Measurements from ENCODE around the gene IFFO2. TPM values are rescaled to one million over a fixed set of nuclear protein-coding genes. Genes with fewer than 3 reads are reported as not detected.

Gene IFFO2
- total and polyA plus RNA-seq, 2 of the 13 experiments (the other 11 are each of a cell fraction or from before 2014, with no cell fraction given): 7.3 to 16.7 TPM

DNA sequence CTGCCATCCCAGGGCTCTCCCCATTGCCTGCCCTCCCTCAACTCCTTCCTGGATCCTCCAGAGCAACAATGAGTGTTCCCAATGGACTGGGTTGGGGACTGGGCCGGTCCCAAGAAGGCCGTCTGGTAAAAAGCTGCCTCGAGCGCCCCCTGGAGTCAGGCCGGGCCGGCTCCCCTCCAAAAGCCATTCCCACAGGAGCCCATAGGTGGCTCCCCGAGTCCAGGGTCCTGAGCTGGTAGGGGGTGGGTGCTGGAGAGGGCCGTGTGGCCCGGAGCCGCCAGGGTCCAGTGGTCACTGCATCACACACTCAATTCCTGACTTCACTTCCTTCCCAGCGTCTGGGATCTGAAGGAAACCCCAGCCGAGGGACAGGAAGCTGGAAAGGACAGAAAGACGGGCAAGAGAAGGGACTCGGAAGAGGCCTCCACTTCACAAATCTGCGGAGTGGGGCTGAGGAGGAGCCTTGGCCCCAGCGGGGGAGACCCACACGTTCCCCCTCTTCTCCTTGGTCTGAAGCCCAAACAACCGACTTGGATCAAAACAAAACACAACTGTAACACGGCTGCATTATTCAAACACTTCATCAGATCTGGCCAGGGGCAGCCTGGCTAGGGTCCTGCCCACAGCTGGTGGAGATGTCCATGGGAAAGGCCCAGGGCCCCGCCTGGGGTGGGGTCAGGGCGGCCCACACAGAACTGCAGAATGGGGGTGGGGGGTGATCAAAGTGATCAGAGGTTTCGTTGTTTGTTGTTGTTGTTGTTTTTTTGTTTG is 43.2 kb downstream of the IFFO2 start (continued):
- TF ChIP-seq, protein P1, sequence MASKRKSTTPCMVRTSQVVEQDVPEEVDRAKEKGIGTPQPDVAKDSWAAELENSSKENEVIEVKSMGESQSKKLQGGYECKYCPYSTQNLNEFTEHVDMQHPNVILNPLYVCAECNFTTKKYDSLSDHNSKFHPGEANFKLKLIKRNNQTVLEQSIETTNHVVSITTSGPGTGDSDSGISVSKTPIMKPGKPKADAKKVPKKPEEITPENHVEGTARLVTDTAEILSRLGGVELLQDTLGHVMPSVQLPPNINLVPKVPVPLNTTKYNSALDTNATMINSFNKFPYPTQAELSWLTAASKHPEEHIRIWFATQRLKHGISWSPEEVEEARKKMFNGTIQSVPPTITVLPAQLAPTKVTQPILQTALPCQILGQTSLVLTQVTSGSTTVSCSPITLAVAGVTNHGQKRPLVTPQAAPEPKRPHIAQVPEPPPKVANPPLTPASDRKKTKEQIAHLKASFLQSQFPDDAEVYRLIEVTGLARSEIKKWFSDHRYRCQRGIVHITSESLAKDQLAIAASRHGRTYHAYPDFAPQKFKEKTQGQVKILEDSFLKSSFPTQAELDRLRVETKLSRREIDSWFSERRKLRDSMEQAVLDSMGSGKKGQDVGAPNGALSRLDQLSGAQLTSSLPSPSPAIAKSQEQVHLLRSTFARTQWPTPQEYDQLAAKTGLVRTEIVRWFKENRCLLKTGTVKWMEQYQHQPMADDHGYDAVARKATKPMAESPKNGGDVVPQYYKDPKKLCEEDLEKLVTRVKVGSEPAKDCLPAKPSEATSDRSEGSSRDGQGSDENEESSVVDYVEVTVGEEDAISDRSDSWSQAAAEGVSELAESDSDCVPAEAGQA (IDR thresholded peaks at IDR 0.05; ENCODE audit: low read depth): no peak
- TF ChIP-seq, protein P1 (CRISPR knock-in tag; IDR thresholded peaks at IDR 0.05; ENCODE audit: borderline replicate concordance): no peak
- no peak; the same call in 1 of the 2 replicates for TF ChIP-seq ZNF160 (CRISPR knock-in tag; IDR thresholded peaks at IDR 0.05)
- peak; percentile 86; the same call in 1 of the 2 replicates for TF ChIP-seq KDM5B (CRISPR knock-in tag; IDR thresholded peaks at IDR 0.05; ENCODE audit: borderline replicate concordance)
- 0 out of 2 replicates have a peak, but pooled peaks have one; percentile 14 for TF ChIP-seq ATF1 (CRISPR knock-in tag; IDR thresholded peaks at IDR 0.05)
- no peak for TF ChIP-seq NR2F6 (IDR thresholded peaks at IDR 0.05)
- no peak for TF ChIP-seq NR2F6 (CRISPR knock-in tag; IDR thresholded peaks at IDR 0.05)
- TF ChIP-seq TBP (CRISPR knock-in tag; IDR thresholded peaks at IDR 0.05): 0 out of 2 replicates have a peak, but pooled peaks have one; percentile 51
- peak; percentile 43; the same call in 1 of the 2 replicates for TF ChIP-seq SAP130 (CRISPR knock-in tag; IDR thresholded peaks at IDR 0.05; ENCODE audit: low read depth)
- peak in 1 of 2 experiments; percentile 30; a peak in 1 of 4 replicates for TF ChIP-seq KLF16 (CRISPR knock-in tag; IDR thresholded peaks at IDR 0.05)
- TF ChIP-seq, protein P2, sequence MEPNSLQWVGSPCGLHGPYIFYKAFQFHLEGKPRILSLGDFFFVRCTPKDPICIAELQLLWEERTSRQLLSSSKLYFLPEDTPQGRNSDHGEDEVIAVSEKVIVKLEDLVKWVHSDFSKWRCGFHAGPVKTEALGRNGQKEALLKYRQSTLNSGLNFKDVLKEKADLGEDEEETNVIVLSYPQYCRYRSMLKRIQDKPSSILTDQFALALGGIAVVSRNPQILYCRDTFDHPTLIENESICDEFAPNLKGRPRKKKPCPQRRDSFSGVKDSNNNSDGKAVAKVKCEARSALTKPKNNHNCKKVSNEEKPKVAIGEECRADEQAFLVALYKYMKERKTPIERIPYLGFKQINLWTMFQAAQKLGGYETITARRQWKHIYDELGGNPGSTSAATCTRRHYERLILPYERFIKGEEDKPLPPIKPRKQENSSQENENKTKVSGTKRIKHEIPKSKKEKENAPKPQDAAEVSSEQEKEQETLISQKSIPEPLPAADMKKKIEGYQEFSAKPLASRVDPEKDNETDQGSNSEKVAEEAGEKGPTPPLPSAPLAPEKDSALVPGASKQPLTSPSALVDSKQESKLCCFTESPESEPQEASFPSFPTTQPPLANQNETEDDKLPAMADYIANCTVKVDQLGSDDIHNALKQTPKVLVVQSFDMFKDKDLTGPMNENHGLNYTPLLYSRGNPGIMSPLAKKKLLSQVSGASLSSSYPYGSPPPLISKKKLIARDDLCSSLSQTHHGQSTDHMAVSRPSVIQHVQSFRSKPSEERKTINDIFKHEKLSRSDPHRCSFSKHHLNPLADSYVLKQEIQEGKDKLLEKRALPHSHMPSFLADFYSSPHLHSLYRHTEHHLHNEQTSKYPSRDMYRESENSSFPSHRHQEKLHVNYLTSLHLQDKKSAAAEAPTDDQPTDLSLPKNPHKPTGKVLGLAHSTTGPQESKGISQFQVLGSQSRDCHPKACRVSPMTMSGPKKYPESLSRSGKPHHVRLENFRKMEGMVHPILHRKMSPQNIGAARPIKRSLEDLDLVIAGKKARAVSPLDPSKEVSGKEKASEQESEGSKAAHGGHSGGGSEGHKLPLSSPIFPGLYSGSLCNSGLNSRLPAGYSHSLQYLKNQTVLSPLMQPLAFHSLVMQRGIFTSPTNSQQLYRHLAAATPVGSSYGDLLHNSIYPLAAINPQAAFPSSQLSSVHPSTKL (CRISPR knock-in tag; IDR thresholded peaks at IDR 0.05): no peak
- TF ChIP-seq, protein P3, sequence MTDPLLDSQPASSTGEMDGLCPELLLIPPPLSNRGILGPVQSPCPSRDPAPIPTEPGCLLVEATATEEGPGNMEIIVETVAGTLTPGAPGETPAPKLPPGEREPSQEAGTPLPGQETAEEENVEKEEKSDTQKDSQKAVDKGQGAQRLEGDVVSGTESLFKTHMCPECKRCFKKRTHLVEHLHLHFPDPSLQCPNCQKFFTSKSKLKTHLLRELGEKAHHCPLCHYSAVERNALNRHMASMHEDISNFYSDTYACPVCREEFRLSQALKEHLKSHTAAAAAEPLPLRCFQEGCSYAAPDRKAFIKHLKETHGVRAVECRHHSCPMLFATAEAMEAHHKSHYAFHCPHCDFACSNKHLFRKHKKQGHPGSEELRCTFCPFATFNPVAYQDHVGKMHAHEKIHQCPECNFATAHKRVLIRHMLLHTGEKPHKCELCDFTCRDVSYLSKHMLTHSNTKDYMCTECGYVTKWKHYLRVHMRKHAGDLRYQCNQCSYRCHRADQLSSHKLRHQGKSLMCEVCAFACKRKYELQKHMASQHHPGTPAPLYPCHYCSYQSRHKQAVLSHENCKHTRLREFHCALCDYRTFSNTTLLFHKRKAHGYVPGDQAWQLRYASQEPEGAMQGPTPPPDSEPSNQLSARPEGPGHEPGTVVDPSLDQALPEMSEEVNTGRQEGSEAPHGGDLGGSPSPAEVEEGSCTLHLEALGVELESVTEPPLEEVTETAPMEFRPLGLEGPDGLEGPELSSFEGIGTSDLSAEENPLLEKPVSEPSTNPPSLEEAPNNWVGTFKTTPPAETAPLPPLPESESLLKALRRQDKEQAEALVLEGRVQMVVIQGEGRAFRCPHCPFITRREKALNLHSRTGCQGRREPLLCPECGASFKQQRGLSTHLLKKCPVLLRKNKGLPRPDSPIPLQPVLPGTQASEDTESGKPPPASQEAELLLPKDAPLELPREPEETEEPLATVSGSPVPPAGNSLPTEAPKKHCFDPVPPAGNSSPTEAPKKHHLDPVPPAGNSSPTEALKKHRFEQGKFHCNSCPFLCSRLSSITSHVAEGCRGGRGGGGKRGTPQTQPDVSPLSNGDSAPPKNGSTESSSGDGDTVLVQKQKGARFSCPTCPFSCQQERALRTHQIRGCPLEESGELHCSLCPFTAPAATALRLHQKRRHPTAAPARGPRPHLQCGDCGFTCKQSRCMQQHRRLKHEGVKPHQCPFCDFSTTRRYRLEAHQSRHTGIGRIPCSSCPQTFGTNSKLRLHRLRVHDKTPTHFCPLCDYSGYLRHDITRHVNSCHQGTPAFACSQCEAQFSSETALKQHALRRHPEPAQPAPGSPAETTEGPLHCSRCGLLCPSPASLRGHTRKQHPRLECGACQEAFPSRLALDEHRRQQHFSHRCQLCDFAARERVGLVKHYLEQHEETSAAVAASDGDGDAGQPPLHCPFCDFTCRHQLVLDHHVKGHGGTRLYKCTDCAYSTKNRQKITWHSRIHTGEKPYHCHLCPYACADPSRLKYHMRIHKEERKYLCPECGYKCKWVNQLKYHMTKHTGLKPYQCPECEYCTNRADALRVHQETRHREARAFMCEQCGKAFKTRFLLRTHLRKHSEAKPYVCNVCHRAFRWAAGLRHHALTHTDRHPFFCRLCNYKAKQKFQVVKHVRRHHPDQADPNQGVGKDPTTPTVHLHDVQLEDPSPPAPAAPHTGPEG (CRISPR knock-in tag; IDR thresholded peaks at IDR 0.05): 0 out of 2 replicates have a peak, but pooled peaks have one; percentile 25
